ENCODE data around the gene NOL4L. TPM values are rescaled to one million over a fixed set of nuclear protein-coding genes. Genes with fewer than 3 reads are reported as not detected.

Gene NOL4L
- total RNA-seq, 4 donors from 2014 or later: 18.5 to 29.9 (median 24.8) TPM

GRCh38 chr20:32436968-32437367 lies 148.2 kb downstream of the NOL4L start:
- H3K36me3 ChIP-seq: peaks cover 50% of the 10 kb centered on the region in 2 donors
- H3K9me3 ChIP-seq: no peaks in the 10 kb centered on the region
- intact Hi-C loops (cut with DNase I): no loop called here
- no peak overlapping the region for H3K4me3 ChIP-seq (replicated peaks in 1 of 3)
- H3K27me3 ChIP-seq: no peaks in the 10 kb centered on the region
- TF ChIP-seq CTCF (IDR thresholded peaks at IDR 0.05) (no peak), POLR2A (IDR thresholded peaks at IDR 0.05) (no peak)
- no peaks in the 10 kb centered on the region for H3K4me1 ChIP-seq
- no peak overlapping the region for H3K27ac ChIP-seq
- no peak for DNase-seq
- 96 to 97% methylated on average over 7 of the region's 7 CpGs for WGBS, 2 donors

- TF ChIP-seq CTCF (IDR thresholded peaks at IDR 0.05) (no peak), POLR2A (IDR thresholded peaks at IDR 0.05) (no peak)
- DNase-seq: no peak
- Histone ChIP-seq H3K9me3 (no peaks in the 10 kb centered on the region), H3K27ac (no peak overlapping the region), H3K4me3 (replicated peaks in 1 of 3) (no peak overlapping the region), H3K4me1 (no peaks in the 10 kb centered on the region), H3K36me3 (peaks cover 57% of the 10 kb centered on the region in 2 donors), H3K27me3 (no peaks in the 10 kb centered on the region)
- 95 to 96% methylated on average over 10 to 11 of the region's 11 CpGs for WGBS, 2 donors
- intact Hi-C loops (cut with DNase I): no loop called here
Observed at GRCh38 chr20:32436142-32436861, 148.8 kb downstream of the NOL4L start.

- no peak overlapping the region for H3K27ac ChIP-seq
- H3K9me3 ChIP-seq: no peaks in the 10 kb centered on the region
- no peaks in the 10 kb centered on the region for H3K27me3 ChIP-seq
- no peaks in the 10 kb centered on the region for H3K4me1 ChIP-seq
- intact Hi-C loops (cut with DNase I): no loop called here
- peaks cover 64% of the 10 kb centered on the region in 2 donors for H3K36me3 ChIP-seq
- TF ChIP-seq POLR2A (IDR thresholded peaks at IDR 0.05): no peak
- TF ChIP-seq CTCF (IDR thresholded peaks at IDR 0.05): no peak
- no peak for DNase-seq
- H3K4me3 ChIP-seq (replicated peaks in 1 of 3): no peak overlapping the region
- 90 to 94% methylated on average over 12 of the region's 12 CpGs for WGBS, 2 donors
Observed at GRCh38 chr20:32435449-32436107, 149.6 kb downstream of the NOL4L start.

- no peak overlapping the region for H3K27ac ChIP-seq
- no peak for TF ChIP-seq CTCF (IDR thresholded peaks at IDR 0.05)
- no peak for TF ChIP-seq POLR2A (IDR thresholded peaks at IDR 0.05)
- DNase-seq: no peak
- H3K36me3 ChIP-seq: peaks cover 75 to 76% of the 10 kb centered on the region in 2 donors
- no peak overlapping the region for H3K4me3 ChIP-seq (replicated peaks in 1 of 3)
- intact Hi-C loops (cut with DNase I): no loop called here
- H3K4me1 ChIP-seq: no peaks in the 10 kb centered on the region
- 89 to 92% methylated on average over 17 to 19 of the region's 19 CpGs for WGBS, 2 donors
- no peaks in the 10 kb centered on the region for H3K27me3 ChIP-seq
- no peaks in the 10 kb centered on the region for H3K9me3 ChIP-seq
Observed at GRCh38 chr20:32434434-32434833, 150.7 kb downstream of the NOL4L start.

Data from thyroid gland (tissue), 4 donors.